ENCODE measurements around the gene TTC32.

TTC32 gene

DNA sequence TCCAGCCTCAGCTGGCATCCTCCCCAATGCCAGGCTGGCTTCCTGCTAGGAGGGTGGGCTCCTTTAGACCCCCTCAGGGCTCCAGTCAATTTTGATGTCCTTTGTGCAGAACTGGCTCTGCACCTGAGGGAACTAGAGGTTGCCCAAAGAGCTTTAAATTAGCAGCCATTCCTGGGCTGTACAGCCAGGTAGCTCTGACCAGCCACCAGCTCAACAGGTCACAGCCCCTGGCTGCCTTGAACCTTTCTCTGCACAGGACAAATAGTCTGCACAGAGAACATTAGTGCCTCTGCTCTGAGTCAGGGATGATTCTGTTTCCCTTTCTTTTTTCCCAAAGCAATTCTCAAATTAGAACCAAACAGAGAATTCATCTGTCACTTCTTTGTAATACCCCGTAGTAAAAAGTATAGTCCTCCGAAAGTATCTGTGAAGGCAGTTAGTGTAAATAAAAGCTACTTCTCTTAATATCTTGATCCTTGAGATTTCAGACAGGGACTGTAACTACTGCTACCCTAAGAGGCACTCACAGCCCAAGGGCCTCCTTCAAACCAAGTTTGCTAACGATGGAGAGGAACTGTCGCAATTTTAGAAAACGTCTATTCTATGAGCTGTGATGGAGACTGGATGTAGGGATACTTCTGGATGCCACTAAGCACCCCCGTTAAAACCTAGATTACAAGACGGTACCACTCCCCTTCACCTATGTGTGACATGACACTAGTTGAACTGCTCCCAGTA is 3.0 kb downstream of the TTC32 start:
- H3K27ac ChIP-seq (ENCODE audit: low read length): peak overlapping the region; percentile 47
- no peak for TF ChIP-seq EZH2 (IDR thresholded peaks at IDR 0.05; ENCODE audit: borderline replicate concordance, low read depth, low read length, severe bottlenecking)
- TF ChIP-seq, protein P1, sequence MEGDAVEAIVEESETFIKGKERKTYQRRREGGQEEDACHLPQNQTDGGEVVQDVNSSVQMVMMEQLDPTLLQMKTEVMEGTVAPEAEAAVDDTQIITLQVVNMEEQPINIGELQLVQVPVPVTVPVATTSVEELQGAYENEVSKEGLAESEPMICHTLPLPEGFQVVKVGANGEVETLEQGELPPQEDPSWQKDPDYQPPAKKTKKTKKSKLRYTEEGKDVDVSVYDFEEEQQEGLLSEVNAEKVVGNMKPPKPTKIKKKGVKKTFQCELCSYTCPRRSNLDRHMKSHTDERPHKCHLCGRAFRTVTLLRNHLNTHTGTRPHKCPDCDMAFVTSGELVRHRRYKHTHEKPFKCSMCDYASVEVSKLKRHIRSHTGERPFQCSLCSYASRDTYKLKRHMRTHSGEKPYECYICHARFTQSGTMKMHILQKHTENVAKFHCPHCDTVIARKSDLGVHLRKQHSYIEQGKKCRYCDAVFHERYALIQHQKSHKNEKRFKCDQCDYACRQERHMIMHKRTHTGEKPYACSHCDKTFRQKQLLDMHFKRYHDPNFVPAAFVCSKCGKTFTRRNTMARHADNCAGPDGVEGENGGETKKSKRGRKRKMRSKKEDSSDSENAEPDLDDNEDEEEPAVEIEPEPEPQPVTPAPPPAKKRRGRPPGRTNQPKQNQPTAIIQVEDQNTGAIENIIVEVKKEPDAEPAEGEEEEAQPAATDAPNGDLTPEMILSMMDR (IDR thresholded peaks at IDR 0.05; ENCODE audit: borderline replicate concordance, extremely low read depth, low read length, poor library complexity, severe bottlenecking): no peak
- H3K79me2 ChIP-seq (ENCODE audit: insufficient read depth, low read length): peaks cover 77% of the 10 kb centered on the region
- no peaks in the 10 kb centered on the region for H3K27me3 ChIP-seq (ENCODE audit: insufficient read depth, low read length, poor library complexity)
- H3K4me2 ChIP-seq (ENCODE audit: insufficient read depth, low read length): peak overlapping the region; percentile 63
- H3K4me3 ChIP-seq (ENCODE audit: low read depth in 1 of 2, low read length in 2 of 2): peak overlapping the region in 1 of 2 experiments; percentile 43; a peak in 2 of 4 replicates
- DNase-seq: no peak
- peaks cover 23% of the 10 kb centered on the region for H3K36me3 ChIP-seq (ENCODE audit: insufficient read depth, low read length)
- no peak for ATAC-seq (ENCODE audit: insufficient read depth, low read depth)
- peaks cover 66% of the 10 kb centered on the region for H3K4me1 ChIP-seq (ENCODE audit: insufficient read depth, low read length)
- H2AFZ ChIP-seq (ENCODE audit: low read depth, low read length): no peak overlapping the region
- peaks cover 40% of the 10 kb centered on the region for H4K20me1 ChIP-seq (ENCODE audit: insufficient read depth, low read length)
- H3K9me3 ChIP-seq (ENCODE audit: insufficient read depth, low read length, severe bottlenecking): no peaks in the 10 kb centered on the region
- H3K9ac ChIP-seq (ENCODE audit: low read depth, low read length): peak overlapping the region; percentile 38

- Histone ChIP-seq H3K27ac (ENCODE audit: low read length) (peak overlapping the region; percentile 21), H3K4me3 (ENCODE audit: low read depth in 1 of 2, low read length in 2 of 2) (peak overlapping the region in 1 of 2 experiments; percentile 43; a peak in 2 of 4 replicates), H3K27me3 (ENCODE audit: insufficient read depth, low read length, poor library complexity) (no peaks in the 10 kb centered on the region), H3K36me3 (ENCODE audit: insufficient read depth, low read length) (peaks cover 23% of the 10 kb centered on the region), H3K79me2 (ENCODE audit: insufficient read depth, low read length) (peaks cover 86% of the 10 kb centered on the region), H3K9me3 (ENCODE audit: insufficient read depth, low read length, severe bottlenecking) (no peaks in the 10 kb centered on the region), H2AFZ (ENCODE audit: low read depth, low read length) (no peak overlapping the region), H3K4me1 (ENCODE audit: insufficient read depth, low read length) (peaks cover 57% of the 10 kb centered on the region), H4K20me1 (ENCODE audit: insufficient read depth, low read length) (peaks cover 43% of the 10 kb centered on the region), H3K4me2 (ENCODE audit: insufficient read depth, low read length) (peak overlapping the region; percentile 63), H3K9ac (ENCODE audit: low read depth, low read length) (peak overlapping the region; percentile 38)
- TF ChIP-seq, protein P1 (IDR thresholded peaks at IDR 0.05; ENCODE audit: borderline replicate concordance, extremely low read depth, low read length, poor library complexity, severe bottlenecking): no peak
- TF ChIP-seq EZH2 (IDR thresholded peaks at IDR 0.05; ENCODE audit: borderline replicate concordance, low read depth, low read length, severe bottlenecking): no peak
- DNase-seq (no peak), ATAC-seq (ENCODE audit: insufficient read depth, low read depth) (no peak)
Observed at GRCh38 chr2:19897623-19898245, 4.0 kb downstream of the TTC32 start.

DNA sequence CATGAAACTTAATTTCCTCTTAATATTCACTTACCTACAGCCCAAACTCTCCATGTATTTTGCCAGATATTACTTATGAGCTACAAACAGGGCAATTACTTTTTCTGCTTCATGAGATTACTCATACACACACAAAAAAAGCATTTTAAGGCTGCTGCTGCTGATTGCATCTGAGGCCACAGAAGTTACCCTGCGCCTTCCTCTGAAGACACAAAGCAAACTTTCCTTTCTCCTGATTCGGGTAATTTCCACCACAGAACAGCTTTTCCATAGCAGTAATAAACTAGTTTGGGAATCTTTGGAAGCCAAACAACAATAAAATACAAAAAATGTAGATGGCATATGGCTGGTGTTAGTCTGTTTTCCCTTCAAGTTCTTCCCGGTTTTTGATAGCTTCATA is 6.2 kb downstream of the TTC32 start:
- H3K27ac ChIP-seq (ENCODE audit: low read length): no peak overlapping the region; the same call in 1 of the 2 replicates
- peak overlapping the region; percentile 32 for H3K4me2 ChIP-seq (ENCODE audit: insufficient read depth, low read length)
- peaks cover 52% of the 10 kb centered on the region for H3K4me1 ChIP-seq (ENCODE audit: insufficient read depth, low read length)
- H3K4me3 ChIP-seq (ENCODE audit: low read depth in 1 of 2, low read length in 2 of 2): peak overlapping the region in 1 of 2 experiments; percentile 22; a peak in 1 of 4 replicates
- H3K36me3 ChIP-seq (ENCODE audit: insufficient read depth, low read length): peaks cover 22% of the 10 kb centered on the region
- H3K79me2 ChIP-seq (ENCODE audit: insufficient read depth, low read length): peaks cover 77% of the 10 kb centered on the region
- H2AFZ ChIP-seq (ENCODE audit: low read depth, low read length): no peak overlapping the region
- DNase-seq (no peak), ATAC-seq (ENCODE audit: insufficient read depth, low read depth) (no peak)
- H3K9ac ChIP-seq (ENCODE audit: low read depth, low read length): 0 out of 2 replicates have a peak overlapping the region, but pooled peaks have one; percentile 7
- H3K27me3 ChIP-seq (ENCODE audit: insufficient read depth, low read length, poor library complexity): no peaks in the 10 kb centered on the region
- no peaks in the 10 kb centered on the region for H3K9me3 ChIP-seq (ENCODE audit: insufficient read depth, low read length, severe bottlenecking)
- TF ChIP-seq EZH2 (IDR thresholded peaks at IDR 0.05; ENCODE audit: borderline replicate concordance, low read depth, low read length, severe bottlenecking): no peak
- TF ChIP-seq, protein P1 (IDR thresholded peaks at IDR 0.05; ENCODE audit: borderline replicate concordance, extremely low read depth, low read length, poor library complexity, severe bottlenecking): no peak
- H4K20me1 ChIP-seq (ENCODE audit: insufficient read depth, low read length): peaks cover 46% of the 10 kb centered on the region
